Naive thymus-derived CD4-positive, alpha-beta T cell (primary cell): Measurements from ENCODE around the gene PAGR1. TPM values are rescaled to one million over a fixed set of nuclear protein-coding genes. Genes with fewer than 3 reads are reported as not detected.

Experiments
- ATAC-seq: fragments of 150-1000 bp; cut with Tn5 transposase; 2 replicates; pipeline ENCODE4 v1.10.0; 2021; ENCODE audit warnings: mild to moderate bottlenecking, moderate library complexity
- CTCF ChIA-PET: fragments of 350-600 bp; sonication (Branson Sonifier 250); formaldehyde crosslinking; loops from one replicate; lab custom pipeline; 2021; ENCODE audit warnings: antibody characterized with exemption; lab: Charles Lee
- POLR2A ChIA-PET: fragments of 350-600 bp; sonication (Branson Sonifier 250); formaldehyde crosslinking; loops from one replicate; lab custom pipeline; 2021; ENCODE audit warnings: antibody characterized with exemption, inconsistent platforms; lab: Charles Lee
- DNase-seq, 9 donors: peaks; one replicate each; pipeline versions ENCODE4 v3.0.0 to v3.0.0-alpha.2; 2020 to 2022; ENCODE audit warnings: mixed read lengths in 1 of 9
- H3K27ac ChIP-seq: one replicate; pipeline ENCODE4 v1.7.0; 2013; ENCODE audit warnings: mild to moderate bottlenecking, low read depth, low read length, moderate library complexity
- H3K27me3 ChIP-seq, 2 donors: one replicate each; pipeline ENCODE4 v1.7.0; 2013; ENCODE audit warnings: low read length in 2 of 2, mild to moderate bottlenecking in 2 of 2, moderate library complexity in 2 of 2; ENCODE audit not compliant: control insufficient read depth in 2 of 2, insufficient read depth in 2 of 2
- H3K36me3 ChIP-seq, 3 experiments: 1 replicate in 2 of 3; 2 replicates in 1 of 3; pipeline ENCODE4 v1.7.0; 2013; ENCODE audit warnings: low read length in 3 of 3, mild to moderate bottlenecking in 3 of 3, moderate library complexity in 1 of 3; ENCODE audit not compliant: insufficient read depth in 3 of 3, control insufficient read depth in 2 of 3
- H3K4me1 ChIP-seq, 2 donors: one replicate each; pipeline ENCODE4 v1.7.0; 2013; ENCODE audit warnings: low read length in 2 of 2, mild to moderate bottlenecking in 2 of 2, moderate library complexity in 1 of 2; ENCODE audit not compliant: control insufficient read depth in 2 of 2, insufficient read depth in 2 of 2
- H3K4me3 ChIP-seq: 2 replicates; pipeline ENCODE4 v1.7.0; 2013; ENCODE audit warnings: mild to moderate bottlenecking, low read length
- H3K9me3 ChIP-seq, 3 experiments: 1 replicate in 2 of 3; 2 replicates in 1 of 3; pipeline ENCODE4 v1.7.0; 2013; ENCODE audit warnings: low read length in 3 of 3; ENCODE audit not compliant: control insufficient read depth in 2 of 3
- H3K27ac Mint-ChIP-seq, 9 donors: one replicate each; pipeline ENCODE4 v1.8.0; 2020 to 2022; ENCODE audit warnings: mixed read lengths in 9 of 9, mild to moderate bottlenecking in 8 of 9, moderate library complexity in 5 of 9, inconsistent platforms in 2 of 9
- H3K27me3 Mint-ChIP-seq, 5 donors: one replicate each; pipeline ENCODE4 v1.8.0; 2021 to 2022; ENCODE audit warnings: mixed read lengths in 5 of 5, mild to moderate bottlenecking in 1 of 5
- H3K36me3 Mint-ChIP-seq, 5 donors: one replicate each; pipeline ENCODE4 v1.8.0; 2020 to 2022; ENCODE audit warnings: mixed read lengths in 5 of 5, mild to moderate bottlenecking in 3 of 5, inconsistent platforms in 1 of 5
- H3K4me1 Mint-ChIP-seq, 7 donors: one replicate each; pipeline ENCODE4 v1.8.0; 2020 to 2022; ENCODE audit warnings: mixed read lengths in 7 of 7, mild to moderate bottlenecking in 3 of 7, inconsistent platforms in 1 of 7
- H3K4me3 Mint-ChIP-seq, 10 donors: one replicate each; pipeline ENCODE4 v1.8.0; 2020 to 2022; ENCODE audit warnings: mild to moderate bottlenecking in 10 of 10, mixed read lengths in 10 of 10, moderate library complexity in 6 of 10, inconsistent platforms in 2 of 10
- H3K9me3 Mint-ChIP-seq, 11 donors: one replicate each; pipeline ENCODE4 v1.8.0; 2020 to 2022; ENCODE audit warnings: mixed read lengths in 11 of 11, mild to moderate bottlenecking in 4 of 11, inconsistent platforms in 1 of 11, moderate library complexity in 1 of 11
- intact Hi-C, 2 donors: fragments of 100-400 bp; cut with micrococcal nuclease; formaldehyde crosslinking; loops; one replicate each; pipeline ENCODE4 v1.15.1; 2023
- polyA plus RNA-seq, 2 donors: library from polyadenylated mRNA; unstranded; fragments of 300-500 nt; fragmentation: Illumina TruSeq; gene quantifications; one replicate each; pipeline ENCODE4 v1.2.3, GENCODE V29; 2021
- total RNA-seq, 6 experiments: library from RNA in 5 of 6; stranded (reverse) in 5 of 6; gene quantifications; 1 replicate in 5 of 6; 2 replicates in 1 of 6; pipeline ENCODE4 v1.2.3 and lab custom pipeline; 2021 to 2026

Gene PAGR1
- total and polyA plus RNA-seq, 7 experiments from 2014 or later, result 17.5 to 62.6 (median 37.2) TPM

DNA sequence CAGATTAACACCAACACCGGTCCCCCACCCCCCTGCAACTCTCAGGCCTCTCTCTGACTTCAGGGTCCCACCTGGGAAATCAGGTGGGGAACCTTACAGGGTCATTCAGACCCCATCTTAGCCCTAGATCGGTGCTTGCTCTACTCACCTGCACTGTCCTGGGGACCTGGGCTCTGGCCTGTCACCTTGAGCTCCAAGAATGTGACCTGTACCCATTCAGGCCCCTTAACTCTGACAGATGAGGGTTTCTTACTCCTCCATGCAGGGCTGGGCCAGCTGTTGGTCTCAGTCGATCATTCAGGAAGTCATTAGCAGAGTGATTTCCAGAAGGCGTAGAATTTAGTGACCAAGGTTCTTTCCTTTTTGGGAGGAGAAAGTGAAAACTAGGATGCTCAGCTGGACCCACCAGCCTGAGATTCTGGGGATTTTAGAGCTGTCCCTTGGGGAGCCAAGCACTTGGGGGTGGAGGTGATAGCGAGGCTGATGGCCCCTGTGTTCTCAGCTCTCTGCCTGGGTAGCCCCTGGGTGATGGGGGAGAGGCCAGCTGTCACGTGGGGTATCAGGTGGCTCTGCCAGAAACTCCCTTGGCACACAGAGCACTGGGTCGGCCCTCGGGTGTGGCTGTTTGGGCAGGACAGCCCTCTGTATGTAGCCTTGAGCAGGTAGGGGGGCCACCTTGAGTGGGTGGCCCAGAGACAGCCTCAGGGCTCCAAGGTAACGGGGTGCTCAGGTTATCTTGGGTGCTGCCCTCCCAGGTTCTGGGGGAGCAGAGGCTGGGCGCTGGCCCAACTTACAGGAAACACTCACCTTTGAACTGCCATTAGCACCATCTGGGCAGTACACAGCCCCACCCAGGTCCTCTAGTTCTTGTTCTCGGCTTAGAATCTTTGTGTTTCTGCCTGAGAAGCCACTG, 5.0 kb downstream of the PAGR1 start:
- peaks cover 0 to 19% (median 0%) of the 10 kb centered on the region in 3 experiments for H3K36me3 ChIP-seq
- H3K9me3 Mint-ChIP-seq, result peaks cover 0 to under 1% (median 0%) of the 10 kb centered on the region in 11 donors
- peaks cover 66 to 73% of the 10 kb centered on the region in 2 donors for H3K4me1 ChIP-seq
- no peaks in the 10 kb centered on the region for H3K27me3 ChIP-seq
- ChIA-PET CTCF (interaction anchor here (0.5 to 9.4 kb wide), 6 partner anchors 11 to 120 kb away, joined by 3 to 108 read pairs (median 4); partner anchors contain the start of gene KIF22), POLR2A (interaction anchor here (0.8 to 6.7 kb wide), 15 partner anchors 7 to 245 kb away, joined by 3 to 109 read pairs (median 5); partner anchors contain the start of genes ALDOA, KIF22, MAZ and PRRT2)
- intact Hi-C loops, result loop anchor here (1.0 to 5.0 kb wide), 5 partner anchors 16 to 106 kb away; partner anchors contain the start of genes CDIPT (in 2 of the 2), KCTD13 (in 1 of the 2) and KIF22 (in 1 of the 2)
- peak overlapping the region; percentile 86 to 99 (median 97) for H3K4me3 Mint-ChIP-seq
- ATAC-seq (peak; percentile 44), DNase-seq (peak in 3 of 9 donors; percentile 20 to 44 (median 20))
- peak overlapping the region; percentile 84 for H3K27ac ChIP-seq
- peak overlapping the region; percentile 95 for H3K4me3 ChIP-seq
- peaks cover 0 to under 1% (median 0%) of the 10 kb centered on the region in 5 donors for H3K27me3 Mint-ChIP-seq
- no peaks in the 10 kb centered on the region for H3K9me3 ChIP-seq
- H3K36me3 Mint-ChIP-seq, result peaks cover 4 to 40% (median 13%) of the 10 kb centered on the region in 5 donors
- H3K4me1 Mint-ChIP-seq, result peaks cover 46 to 91% (median 71%) of the 10 kb centered on the region in 7 donors
- peak overlapping the region; percentile 89 to 99 (median 96) for H3K27ac Mint-ChIP-seq

DNA sequence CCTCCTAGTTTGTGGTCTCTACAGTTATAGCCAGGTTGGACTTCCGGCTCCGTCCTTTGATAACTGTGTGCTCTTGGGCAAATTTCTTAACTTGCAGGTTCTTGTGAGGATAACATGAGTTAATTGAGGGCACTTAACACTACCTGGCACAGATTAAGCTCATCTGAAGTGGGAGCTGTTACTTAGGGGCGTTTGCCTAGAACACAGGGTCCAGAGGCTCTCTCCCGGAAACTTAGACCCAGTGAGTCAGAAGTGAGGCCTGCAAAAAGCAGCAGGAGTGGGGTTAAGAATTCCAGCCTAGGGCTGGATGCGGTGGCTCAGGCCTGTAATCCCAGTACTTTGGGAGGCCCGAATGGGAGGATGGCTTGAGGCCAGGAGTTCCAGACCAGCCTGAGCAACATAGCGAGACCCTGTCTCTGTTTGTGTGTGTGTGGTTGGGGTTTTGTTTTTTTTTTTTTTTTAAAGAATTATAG, 5.7 kb downstream of the PAGR1 start:
- H3K36me3 ChIP-seq, result peaks cover 0 to 19% (median 0%) of the 10 kb centered on the region in 3 experiments
- peaks cover 4 to 38% (median 13%) of the 10 kb centered on the region in 5 donors for H3K36me3 Mint-ChIP-seq
- H3K4me1 Mint-ChIP-seq, result peaks cover 47 to 97% (median 72%) of the 10 kb centered on the region in 7 donors
- H3K27ac Mint-ChIP-seq, result peak overlapping the region; percentile 89 to 99 (median 96)
- H3K9me3 ChIP-seq, result no peaks in the 10 kb centered on the region
- no peaks in the 10 kb centered on the region for H3K27me3 Mint-ChIP-seq
- peak overlapping the region; percentile 86 to 99 (median 97) for H3K4me3 Mint-ChIP-seq
- H3K4me3 ChIP-seq, result peak overlapping the region; percentile 95
- intact Hi-C loops, result loop anchor here in 1 of 2 donors (2.0 to 5.0 kb wide), 2 partner anchors 17 to 106 kb away; partner anchors contain the start of gene KCTD13
- peaks cover 72 to 78% of the 10 kb centered on the region in 2 donors for H3K4me1 ChIP-seq
- no peak for DNase-seq
- ChIA-PET POLR2A (interaction anchor here (0.6 to 4.4 kb wide), 10 partner anchors 10 to 139 kb away, joined by 3 to 28 read pairs (median 6); partner anchors contain the start of genes KIF22 and PRRT2), CTCF (interaction anchor here (0.6 to 9.4 kb wide), 4 partner anchors 14 to 121 kb away, joined by 3 to 108 read pairs (median 30); no protein-coding TSS in a partner anchor)
- H3K27me3 ChIP-seq, result no peaks in the 10 kb centered on the region
- ATAC-seq, result no peak
- H3K27ac ChIP-seq, result peak overlapping the region; percentile 84
- H3K9me3 Mint-ChIP-seq, result no peaks in the 10 kb centered on the region

DNA sequence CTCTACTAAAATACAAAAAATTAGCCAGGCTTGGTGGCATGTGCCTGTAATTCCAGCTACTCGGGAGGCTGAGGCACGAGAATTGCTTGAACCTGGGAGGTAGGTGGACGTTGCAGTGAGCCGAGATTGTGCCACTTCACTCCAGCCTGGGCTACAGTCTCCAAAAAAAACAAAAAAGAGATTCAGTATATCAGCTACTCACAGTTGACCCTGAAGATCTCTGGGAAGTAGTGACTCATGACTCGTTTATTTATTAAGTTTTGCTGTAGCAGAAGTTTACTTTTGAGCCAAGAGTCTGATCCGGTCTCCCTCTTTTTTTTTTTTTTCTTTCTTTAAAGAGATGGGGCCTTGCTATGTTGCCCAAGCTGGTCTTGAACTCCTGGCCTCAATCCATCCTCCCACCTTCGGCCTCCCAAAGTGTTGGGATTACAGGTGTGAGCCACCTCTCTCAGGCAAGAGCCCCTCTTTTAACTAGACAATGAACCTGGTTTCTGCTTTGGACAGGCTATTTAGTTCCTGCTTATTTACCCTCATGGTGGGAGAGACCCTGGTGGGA, 8.7 kb downstream of the PAGR1 start:
- ChIA-PET POLR2A (interaction anchor here (0.6 to 6.7 kb wide), 8 partner anchors 7 to 645 kb away, joined by 3 to 70 read pairs (median 4); partner anchors contain the start of genes CORO1A, HIRIP3, INO80E and KIF22), CTCF (interaction anchor here (0.6 to 9.4 kb wide), 5 partner anchors 23 to 568 kb away, joined by 3 to 108 read pairs (median 6); no protein-coding TSS in a partner anchor)
- Mint-ChIP-seq H3K4me3 (peak overlapping the region; percentile 70 to 95 (median 86)), H3K27me3 (no peaks in the 10 kb centered on the region), H3K27ac (peak overlapping the region; percentile 56 to 99 (median 96)), H3K36me3 (peaks cover 0 to 19% (median 6%) of the 10 kb centered on the region in 5 donors), H3K9me3 (peaks cover 0 to 1% (median 0%) of the 10 kb centered on the region in 11 donors), H3K4me1 (peaks cover 38 to 97% (median 59%) of the 10 kb centered on the region in 7 donors)
- Histone ChIP-seq H3K4me1 (peaks cover 65 to 79% of the 10 kb centered on the region in 2 donors), H3K36me3 (peaks cover 0 to 3% (median 0%) of the 10 kb centered on the region in 3 experiments), H3K27ac (peak overlapping the region; percentile 72), H3K27me3 (no peaks in the 10 kb centered on the region), H3K4me3 (peak overlapping the region; percentile 44), H3K9me3 (no peaks in the 10 kb centered on the region)
- no peak for ATAC-seq
- intact Hi-C loops, result loop anchor here (1.0 to 5.0 kb wide), 2 partner anchors 8 to 103 kb away; partner anchors contain the start of genes KCTD13 (in 1 of the 2) and PAGR1 (in 1 of the 2)
- no peak for DNase-seq

DNA sequence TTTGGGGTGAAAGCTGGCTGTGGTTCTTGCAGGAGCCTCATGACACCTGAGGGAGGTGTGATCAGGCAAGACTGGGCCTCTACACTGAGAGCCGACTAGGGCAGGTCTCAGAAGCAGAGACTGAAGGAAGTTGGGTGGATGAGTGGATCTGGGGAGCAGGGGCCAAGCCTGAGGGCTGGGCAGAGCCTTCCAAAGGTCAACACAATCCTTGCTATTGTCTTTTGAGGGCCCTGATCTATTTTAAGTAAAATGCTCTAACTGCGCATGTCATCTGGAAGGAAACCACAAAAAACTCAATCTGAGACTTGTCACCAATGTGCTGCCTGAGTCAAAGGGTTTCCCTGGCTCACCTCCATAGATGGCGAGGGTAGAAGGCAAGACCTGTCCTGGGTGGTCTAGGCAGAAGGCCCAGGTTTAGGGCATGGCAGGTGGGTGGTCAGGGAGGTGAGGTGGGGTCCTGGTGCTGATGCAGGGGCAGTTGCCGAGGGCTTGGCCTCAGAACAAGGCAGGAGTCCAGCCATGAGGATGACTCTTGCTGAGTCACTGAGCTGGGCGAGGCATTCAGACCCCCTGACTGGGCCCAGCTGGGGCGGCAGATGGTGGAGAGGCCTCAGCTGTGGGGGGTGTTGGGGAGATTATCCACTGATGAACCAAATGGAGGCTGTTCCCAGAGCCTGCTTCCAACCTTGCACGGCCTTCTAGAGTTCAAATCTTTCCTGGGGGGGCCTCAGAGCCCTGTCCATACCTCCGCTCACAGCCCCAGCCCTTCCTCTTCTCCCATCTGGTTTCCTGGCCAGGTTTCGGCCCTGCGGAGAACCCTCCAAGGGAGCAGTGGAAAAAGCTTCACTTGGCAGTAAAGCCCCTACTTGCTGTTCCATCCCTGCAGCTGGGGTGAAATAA, 9.4 kb downstream of the PAGR1 start:
- DNase-seq, result peak in 6 of 9 donors; percentile 36 to 52 (median 43)

DNA sequence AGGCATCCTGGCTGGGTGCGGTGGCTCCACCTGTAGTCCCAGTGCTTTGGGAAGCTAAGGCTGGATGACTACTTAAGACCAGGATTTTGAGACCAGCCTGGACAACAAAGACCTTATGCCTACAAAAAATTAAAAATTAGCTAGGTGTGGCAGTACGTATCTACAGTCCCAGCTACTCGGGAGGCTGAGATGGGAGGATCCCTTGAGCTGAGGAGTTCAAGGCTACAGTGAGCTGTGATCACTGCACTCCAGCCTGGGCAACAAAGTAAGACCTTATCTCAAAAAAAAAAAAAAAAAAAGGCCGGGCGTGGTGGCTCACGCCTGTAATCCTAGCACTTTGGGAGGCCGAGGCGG, 10.4 kb downstream of the PAGR1 start:
- Histone ChIP-seq H3K9me3 (no peaks in the 10 kb centered on the region), H3K27me3 (no peaks in the 10 kb centered on the region), H3K36me3 (peaks cover 0 to 14% (median 3%) of the 10 kb centered on the region in 3 experiments), H3K27ac (peak overlapping the region; percentile 72), H3K4me3 (peak overlapping the region; percentile 44), H3K4me1 (peaks cover 60 to 81% of the 10 kb centered on the region in 2 donors)
- POLR2A ChIA-PET, result interaction anchor here (0.6 to 6.7 kb wide), 17 partner anchors 9 to 353 kb away, joined by 3 to 70 read pairs (median 8); partner anchors contain the start of genes HIRIP3, INO80E, KIF22 and MAZ
- H3K9me3 Mint-ChIP-seq, result peaks cover 0 to 1% (median 0%) of the 10 kb centered on the region in 11 donors
- peak overlapping the region; percentile 81 to 95 (median 88) for H3K4me3 Mint-ChIP-seq
- peak overlapping the region; percentile 83 to 99 (median 96) for H3K27ac Mint-ChIP-seq
- H3K4me1 Mint-ChIP-seq, result peaks cover 45 to 97% (median 56%) of the 10 kb centered on the region in 7 donors
- H3K36me3 Mint-ChIP-seq, result peaks cover 0 to 14% (median 12%) of the 10 kb centered on the region in 5 donors
- ATAC-seq (no peak), DNase-seq (no peak)
- CTCF ChIA-PET, result interaction anchor here (0.8 to 3.2 kb wide), 7 partner anchors 8 to 126 kb away, joined by 3 to 17 read pairs (median 8); partner anchors contain the start of genes KIF22 and PAGR1
- intact Hi-C loops, result no loop called here
- H3K27me3 Mint-ChIP-seq, result no peaks in the 10 kb centered on the region

More for the DNA sequence above, 9.4 kb downstream of the PAGR1 start:
- peaks cover 61 to 81% of the 10 kb centered on the region in 2 donors for H3K4me1 ChIP-seq
- H3K36me3 Mint-ChIP-seq, result peaks cover 0 to 19% (median 4%) of the 10 kb centered on the region in 5 donors
- ATAC-seq, result no peak
- ChIA-PET POLR2A (interaction anchor here (0.8 to 6.7 kb wide), 13 partner anchors 8 to 358 kb away, joined by 3 to 70 read pairs (median 12); partner anchors contain the start of genes CORO1A, HIRIP3, INO80E and KIF22), CTCF (interaction anchor here (0.6 to 3.2 kb wide), 7 partner anchors 8 to 568 kb away, joined by 3 to 17 read pairs (median 8); no protein-coding TSS in a partner anchor)
- intact Hi-C loops, result loop anchor here in 1 of 2 donors (1.0 kb wide), 1 partner anchor 9 kb away; the partner anchor contains the start of gene PAGR1
- peak overlapping the region; percentile 70 to 95 (median 86) for H3K4me3 Mint-ChIP-seq
- H3K36me3 ChIP-seq, result peaks cover 0 to 5% (median 0%) of the 10 kb centered on the region in 3 experiments
- peaks cover 0 to 1% (median 0%) of the 10 kb centered on the region in 11 donors for H3K9me3 Mint-ChIP-seq
- H3K27me3 Mint-ChIP-seq, result no peaks in the 10 kb centered on the region
- H3K4me1 Mint-ChIP-seq, result peaks cover 39 to 97% (median 57%) of the 10 kb centered on the region in 7 donors
- H3K27ac Mint-ChIP-seq, result peak overlapping the region; percentile 56 to 99 (median 96)
- H3K4me3 ChIP-seq, result peak overlapping the region; percentile 44
- H3K27me3 ChIP-seq, result no peaks in the 10 kb centered on the region
- H3K9me3 ChIP-seq, result no peaks in the 10 kb centered on the region
- peak overlapping the region; percentile 72 for H3K27ac ChIP-seq
